Tibial nerve (tissue), 3 donors: ENCODE results near the gene IL9R.
"Not testable (repeated sequence)": the region's sequence is repeated elsewhere in the genome, so short reads cannot be mapped to it uniquely, and the experiment has no call there.

ENCODE experiments used
- CTCF ChIP-seq, 5 experiments: fragments of 200-600 bp in 3 of 5; fragments of 450-650 bp in 2 of 5; sonication (generic) in 3 of 5; IDR thresholded peaks; one replicate each; pipeline ENCODE4 v1.5.1; 2016 to 2019; ENCODE audit warnings: antibody characterized with exemption in 5 of 5, mild to moderate bottlenecking in 3 of 5, moderate library complexity in 2 of 5
- POLR2A ChIP-seq, 2 donors: fragments of 450-650 bp; IDR thresholded peaks; one replicate each; pipeline ENCODE4 v1.6.1; 2017; ENCODE audit warnings: antibody characterized with exemption in 2 of 2, mild to moderate bottlenecking in 2 of 2, moderate library complexity in 2 of 2

DNA sequence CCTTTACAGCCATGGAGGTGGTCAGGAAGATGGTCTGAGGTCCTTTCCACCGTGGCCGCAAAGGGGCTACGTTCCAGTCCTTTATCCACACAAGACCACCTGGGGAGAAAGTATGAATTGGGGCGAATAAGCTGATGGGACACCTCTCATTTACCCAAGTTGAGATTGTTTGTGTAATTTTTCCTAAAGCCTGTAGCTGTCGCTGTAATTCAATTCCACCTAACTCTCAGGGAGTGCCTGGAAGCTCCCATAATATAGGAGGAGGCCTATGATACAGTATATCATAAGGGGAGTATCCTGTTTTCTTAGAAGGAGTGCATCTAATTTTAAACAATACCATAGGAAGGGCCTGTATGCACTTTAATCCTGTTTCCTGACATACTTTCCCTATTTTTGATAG is 25.8 kb upstream of the IL9R start:
- TF ChIP-seq POLR2A, CTCF (IDR thresholded peaks at IDR 0.05): not testable (repeated sequence)
